Chondrocyte (in vitro differentiated cells): ENCODE data around the gene IL9. TPM values are rescaled to one million over a fixed set of nuclear protein-coding genes. Genes with fewer than 3 reads are reported as not detected.

ENCODE experiments used
- DNase-seq: peaks from one replicate; pipeline ENCODE4 v3.0.0; 2021; ENCODE audit warnings: mixed read lengths, low spot score
- H3K27ac Mint-ChIP-seq: one replicate; pipeline ENCODE4 v1.8.0; 2021; ENCODE audit warnings: mild to moderate bottlenecking, moderate library complexity, mixed read lengths; ENCODE audit not compliant: unreplicated experiment
- H3K27me3 Mint-ChIP-seq: 2 replicates; pipeline ENCODE4 v1.8.0; 2021; ENCODE audit warnings: low read depth, mixed read lengths
- H3K36me3 Mint-ChIP-seq: 2 replicates; pipeline ENCODE4 v1.8.0; 2021; ENCODE audit warnings: low read depth, mixed read lengths
- H3K4me1 Mint-ChIP-seq: 2 replicates; pipeline ENCODE4 v1.8.0; 2021; ENCODE audit warnings: low read depth, mild to moderate bottlenecking, mixed read lengths
- H3K4me3 Mint-ChIP-seq: one replicate; pipeline ENCODE4 v1.8.0; 2021; ENCODE audit warnings: mild to moderate bottlenecking, moderate library complexity, mixed read lengths; ENCODE audit not compliant: unreplicated experiment
- H3K9me3 Mint-ChIP-seq: 2 replicates; pipeline ENCODE4 v1.8.0; 2021; ENCODE audit warnings: low read depth, mixed read lengths
- total RNA-seq: library from RNA; stranded (reverse); gene quantifications from 3 replicates; pipeline ENCODE4 v1.2.1, GENCODE V29; 2021
- TF ChIP-seq, protein P1 (sequence below): fragments of 200-600 bp; sonication (generic); IDR thresholded peaks from 2 replicates; pipeline ENCODE4 v1.5.0; 2021; ENCODE audit warnings: antibody characterized with exemption, mild to moderate bottlenecking, moderate library complexity

The IL9 gene
- total RNA-seq, 1 donor from 2014 or later: not detected

- no peak overlapping the region for H3K4me3 Mint-ChIP-seq
- no peaks in the 10 kb centered on the region for H3K36me3 Mint-ChIP-seq
- no peak overlapping the region for H3K27ac Mint-ChIP-seq
- no peak for DNase-seq
- no peaks in the 10 kb centered on the region for H3K9me3 Mint-ChIP-seq
- TF ChIP-seq, protein P1, sequence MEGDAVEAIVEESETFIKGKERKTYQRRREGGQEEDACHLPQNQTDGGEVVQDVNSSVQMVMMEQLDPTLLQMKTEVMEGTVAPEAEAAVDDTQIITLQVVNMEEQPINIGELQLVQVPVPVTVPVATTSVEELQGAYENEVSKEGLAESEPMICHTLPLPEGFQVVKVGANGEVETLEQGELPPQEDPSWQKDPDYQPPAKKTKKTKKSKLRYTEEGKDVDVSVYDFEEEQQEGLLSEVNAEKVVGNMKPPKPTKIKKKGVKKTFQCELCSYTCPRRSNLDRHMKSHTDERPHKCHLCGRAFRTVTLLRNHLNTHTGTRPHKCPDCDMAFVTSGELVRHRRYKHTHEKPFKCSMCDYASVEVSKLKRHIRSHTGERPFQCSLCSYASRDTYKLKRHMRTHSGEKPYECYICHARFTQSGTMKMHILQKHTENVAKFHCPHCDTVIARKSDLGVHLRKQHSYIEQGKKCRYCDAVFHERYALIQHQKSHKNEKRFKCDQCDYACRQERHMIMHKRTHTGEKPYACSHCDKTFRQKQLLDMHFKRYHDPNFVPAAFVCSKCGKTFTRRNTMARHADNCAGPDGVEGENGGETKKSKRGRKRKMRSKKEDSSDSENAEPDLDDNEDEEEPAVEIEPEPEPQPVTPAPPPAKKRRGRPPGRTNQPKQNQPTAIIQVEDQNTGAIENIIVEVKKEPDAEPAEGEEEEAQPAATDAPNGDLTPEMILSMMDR: no peak
- peaks cover 40% of the 10 kb centered on the region for H3K27me3 Mint-ChIP-seq
- H3K4me1 Mint-ChIP-seq: no peaks in the 10 kb centered on the region
Measured at GRCh38 chr5:135873831-135874230, 21.8 kb downstream of the IL9 start.

GRCh38 chr5:135871268-135871915, 24.2 kb downstream of the IL9 start:
- no peaks in the 10 kb centered on the region for H3K36me3 Mint-ChIP-seq
- H3K9me3 Mint-ChIP-seq: no peaks in the 10 kb centered on the region
- no peaks in the 10 kb centered on the region for H3K4me1 Mint-ChIP-seq
- no peak for DNase-seq
- H3K4me3 Mint-ChIP-seq: no peak overlapping the region
- no peak overlapping the region for H3K27ac Mint-ChIP-seq
- TF ChIP-seq, protein P1: no peak
- peaks cover 52% of the 10 kb centered on the region for H3K27me3 Mint-ChIP-seq

DNA sequence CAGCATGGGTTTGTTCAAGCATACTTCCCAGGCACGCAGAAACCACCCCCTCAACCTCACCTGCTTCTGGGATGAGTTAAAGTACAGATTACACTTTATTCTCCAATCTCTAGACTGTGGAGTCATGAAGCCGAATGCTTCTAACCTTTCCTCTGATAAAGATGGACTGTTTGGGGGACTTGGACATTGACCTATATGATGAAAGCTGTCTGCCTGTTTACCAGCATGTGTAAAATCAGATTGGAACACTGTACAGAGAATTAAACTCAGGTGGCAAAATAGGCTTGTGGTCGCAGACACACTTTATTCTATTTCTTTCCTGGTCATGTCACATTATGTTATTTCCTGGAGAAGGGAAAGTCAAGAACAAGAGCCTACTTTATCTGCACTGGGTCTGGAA, 25.7 kb downstream of the IL9 start:
- TF ChIP-seq, protein P1: no peak
- Mint-ChIP-seq H3K27me3 (peaks cover 48% of the 10 kb centered on the region), H3K9me3 (no peaks in the 10 kb centered on the region), H3K36me3 (no peaks in the 10 kb centered on the region), H3K4me3 (no peak overlapping the region), H3K4me1 (no peaks in the 10 kb centered on the region), H3K27ac (no peak overlapping the region)
- no peak for DNase-seq

DNA sequence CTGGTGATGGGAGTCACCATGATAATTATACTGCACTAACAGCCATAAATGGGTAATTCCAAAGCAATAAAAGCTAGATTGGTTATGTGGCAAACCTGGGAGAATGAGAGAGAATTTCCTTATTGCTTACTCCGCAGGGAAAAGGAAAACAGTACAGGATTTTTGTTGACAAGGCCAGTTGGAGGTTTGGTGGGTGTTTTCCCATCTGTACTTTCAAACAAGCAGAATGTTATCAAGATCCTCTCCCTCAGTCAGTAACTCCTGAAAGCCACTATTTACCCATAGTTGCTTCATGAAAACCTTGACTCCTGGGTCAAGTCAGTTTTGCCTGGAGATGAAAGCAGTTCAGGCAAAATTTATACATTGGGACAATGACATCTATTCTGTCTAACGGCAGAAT, 26.4 kb downstream of the IL9 start:
- no peaks in the 10 kb centered on the region for H3K4me1 Mint-ChIP-seq
- H3K27me3 Mint-ChIP-seq: peaks cover 43% of the 10 kb centered on the region
- no peaks in the 10 kb centered on the region for H3K36me3 Mint-ChIP-seq
- H3K27ac Mint-ChIP-seq: no peak overlapping the region
- H3K9me3 Mint-ChIP-seq: no peaks in the 10 kb centered on the region
- DNase-seq: no peak
- H3K4me3 Mint-ChIP-seq: no peak overlapping the region
- TF ChIP-seq, protein P1: no peak

DNA sequence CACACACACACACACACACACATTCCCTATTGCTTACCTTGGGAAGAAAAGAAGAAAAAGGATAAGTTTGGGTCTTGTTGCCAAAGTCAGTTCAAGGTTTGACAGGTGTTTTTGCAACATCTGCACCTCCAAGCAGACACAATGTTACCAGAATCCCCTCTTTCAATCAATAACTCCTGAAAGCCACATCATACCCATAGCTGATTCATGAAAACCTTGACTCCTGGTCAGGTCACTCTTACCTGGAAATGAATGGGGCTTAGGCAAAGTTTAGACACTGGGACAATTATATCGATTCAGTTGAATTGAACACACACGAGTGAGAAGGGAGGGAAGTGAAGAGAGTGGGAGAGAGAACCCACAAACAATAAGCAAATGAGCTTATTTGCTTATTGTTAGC, 27.0 kb downstream of the IL9 start:
- no peak for DNase-seq
- H3K4me1 Mint-ChIP-seq: no peaks in the 10 kb centered on the region
- H3K27ac Mint-ChIP-seq: no peak overlapping the region
- H3K36me3 Mint-ChIP-seq: no peaks in the 10 kb centered on the region
- no peaks in the 10 kb centered on the region for H3K9me3 Mint-ChIP-seq
- no peak overlapping the region for H3K4me3 Mint-ChIP-seq
- H3K27me3 Mint-ChIP-seq: peaks cover 44% of the 10 kb centered on the region
- TF ChIP-seq, protein P1: no peak
